Left ventricle myocardium inferior (tissue), 1 donor: Measurements from ENCODE around the gene GPRC5B. TPM values are rescaled to one million over a fixed set of nuclear protein-coding genes. Genes with fewer than 3 reads are reported as not detected.

ENCODE experiments used
- DNase-seq: peaks from one replicate; pipeline ENCODE4 v3.0.0-alpha.2; 2020
- H3K27ac ChIP-seq: fragments of 200-600 bp; replicated peaks from 2 replicates; pipeline ENCODE4 v1.8.0; 2021
- H3K27me3 ChIP-seq: fragments of 200-600 bp; 2 replicates; pipeline ENCODE4 v1.8.0; 2021; ENCODE audit warnings: low read depth
- H3K36me3 ChIP-seq: fragments of 200-600 bp; 2 replicates; pipeline ENCODE4 v1.8.0; 2021
- H3K4me1 ChIP-seq: fragments of 200-600 bp; 2 replicates; pipeline ENCODE4 v1.8.0; 2021
- H3K4me3 ChIP-seq: fragments of 200-600 bp; 2 replicates; pipeline ENCODE4 v1.8.0; 2021; ENCODE audit warnings: mild to moderate bottlenecking, moderate library complexity
- H3K9me3 ChIP-seq: fragments of 200-600 bp; replicated peaks from 2 replicates; pipeline ENCODE4 v1.8.0; 2021
- intact Hi-C: fragments of 100-400 bp; cut with micrococcal nuclease; formaldehyde crosslinking; loops from one replicate; pipeline ENCODE4 v1.11.0; 2022
- total RNA-seq: library from RNA; stranded (reverse); fragmentation: NEBNext Ultra II Directional; extraction: Animal tissue kit (Norgen Biotek cat#: 25700); gene quantifications from one replicate; pipeline ENCODE4 v1.2.1, GENCODE V29; 2021
- TF ChIP-seq, protein P1 (sequence below): fragments of 200-600 bp; IDR thresholded peaks from 2 replicates; pipeline ENCODE4 v1.8.0; 2021; ENCODE audit warnings: antibody characterized with exemption, mild to moderate bottlenecking, borderline replicate concordance
- donor health status: DM: no; HTN: yes; CAD: no; lungs with severe emphysema.

GPRC5B gene
- total RNA-seq, 1 donor from 2014 or later = 82.3 TPM

DNA sequence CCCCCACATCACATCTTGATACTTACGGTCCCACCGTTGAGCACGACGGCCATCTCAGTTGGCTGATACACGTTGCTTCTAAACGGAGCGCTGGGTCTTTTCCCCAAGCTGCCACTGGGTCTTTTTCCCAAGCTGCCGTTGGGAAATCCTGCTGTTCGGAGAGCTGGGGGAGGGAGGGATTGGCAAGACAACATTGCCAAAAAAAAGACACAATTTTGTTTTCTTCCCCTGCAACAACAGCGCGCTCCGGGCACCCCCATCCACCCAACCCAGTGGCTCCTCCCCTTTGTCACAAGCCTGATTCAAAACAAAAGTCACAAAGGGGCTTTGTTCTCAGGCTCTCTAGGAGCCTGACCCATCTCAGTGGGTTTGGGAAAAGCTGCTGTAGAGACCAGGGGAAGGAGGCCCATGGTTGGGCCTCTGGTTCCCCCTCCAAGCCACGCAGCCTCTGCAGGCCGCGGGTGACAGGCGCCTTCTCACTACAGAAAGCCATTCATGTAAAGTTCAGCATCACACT is 22.8 kb downstream of the GPRC5B start:
- H3K36me3 ChIP-seq = peaks cover 71% of the 10 kb centered on the region
- no peaks in the 10 kb centered on the region for H3K27me3 ChIP-seq
- intact Hi-C loops = no loop called here
- no peaks in the 10 kb centered on the region for H3K9me3 ChIP-seq
- TF ChIP-seq, protein P1, sequence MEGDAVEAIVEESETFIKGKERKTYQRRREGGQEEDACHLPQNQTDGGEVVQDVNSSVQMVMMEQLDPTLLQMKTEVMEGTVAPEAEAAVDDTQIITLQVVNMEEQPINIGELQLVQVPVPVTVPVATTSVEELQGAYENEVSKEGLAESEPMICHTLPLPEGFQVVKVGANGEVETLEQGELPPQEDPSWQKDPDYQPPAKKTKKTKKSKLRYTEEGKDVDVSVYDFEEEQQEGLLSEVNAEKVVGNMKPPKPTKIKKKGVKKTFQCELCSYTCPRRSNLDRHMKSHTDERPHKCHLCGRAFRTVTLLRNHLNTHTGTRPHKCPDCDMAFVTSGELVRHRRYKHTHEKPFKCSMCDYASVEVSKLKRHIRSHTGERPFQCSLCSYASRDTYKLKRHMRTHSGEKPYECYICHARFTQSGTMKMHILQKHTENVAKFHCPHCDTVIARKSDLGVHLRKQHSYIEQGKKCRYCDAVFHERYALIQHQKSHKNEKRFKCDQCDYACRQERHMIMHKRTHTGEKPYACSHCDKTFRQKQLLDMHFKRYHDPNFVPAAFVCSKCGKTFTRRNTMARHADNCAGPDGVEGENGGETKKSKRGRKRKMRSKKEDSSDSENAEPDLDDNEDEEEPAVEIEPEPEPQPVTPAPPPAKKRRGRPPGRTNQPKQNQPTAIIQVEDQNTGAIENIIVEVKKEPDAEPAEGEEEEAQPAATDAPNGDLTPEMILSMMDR = no peak
- peak overlapping the region; percentile 50 for H3K4me3 ChIP-seq
- H3K4me1 ChIP-seq = peaks cover 64% of the 10 kb centered on the region
- DNase-seq = no peak
- H3K27ac ChIP-seq = peak overlapping the region; percentile 55

DNA sequence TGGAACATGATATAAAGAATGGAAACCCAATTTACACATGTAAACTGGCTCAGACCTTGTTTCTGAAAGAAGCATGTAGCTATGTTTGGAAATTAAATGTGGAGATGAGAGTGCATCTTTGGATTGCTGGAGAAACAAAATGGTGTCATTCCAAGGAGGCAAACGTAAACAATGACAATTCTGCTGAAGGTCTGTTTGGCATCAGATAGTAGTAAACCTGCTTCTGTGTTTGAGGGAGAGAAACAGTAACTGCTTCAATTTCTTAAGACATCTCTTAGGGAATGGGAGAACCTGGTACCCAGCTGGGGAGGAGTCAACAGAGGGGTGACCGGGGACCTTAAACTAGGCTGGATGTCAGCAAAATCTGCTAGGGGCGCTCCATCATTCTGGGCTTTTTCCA is 23.5 kb downstream of the GPRC5B start:
- peaks cover 57% of the 10 kb centered on the region for H3K4me1 ChIP-seq
- H3K27ac ChIP-seq = peak overlapping the region; percentile 55
- no peak for DNase-seq
- TF ChIP-seq, protein P1 = no peak
- intact Hi-C loops = no loop called here
- peak overlapping the region; percentile 50 for H3K4me3 ChIP-seq
- no peaks in the 10 kb centered on the region for H3K27me3 ChIP-seq
- H3K9me3 ChIP-seq = no peaks in the 10 kb centered on the region
- peaks cover 71% of the 10 kb centered on the region for H3K36me3 ChIP-seq

DNA sequence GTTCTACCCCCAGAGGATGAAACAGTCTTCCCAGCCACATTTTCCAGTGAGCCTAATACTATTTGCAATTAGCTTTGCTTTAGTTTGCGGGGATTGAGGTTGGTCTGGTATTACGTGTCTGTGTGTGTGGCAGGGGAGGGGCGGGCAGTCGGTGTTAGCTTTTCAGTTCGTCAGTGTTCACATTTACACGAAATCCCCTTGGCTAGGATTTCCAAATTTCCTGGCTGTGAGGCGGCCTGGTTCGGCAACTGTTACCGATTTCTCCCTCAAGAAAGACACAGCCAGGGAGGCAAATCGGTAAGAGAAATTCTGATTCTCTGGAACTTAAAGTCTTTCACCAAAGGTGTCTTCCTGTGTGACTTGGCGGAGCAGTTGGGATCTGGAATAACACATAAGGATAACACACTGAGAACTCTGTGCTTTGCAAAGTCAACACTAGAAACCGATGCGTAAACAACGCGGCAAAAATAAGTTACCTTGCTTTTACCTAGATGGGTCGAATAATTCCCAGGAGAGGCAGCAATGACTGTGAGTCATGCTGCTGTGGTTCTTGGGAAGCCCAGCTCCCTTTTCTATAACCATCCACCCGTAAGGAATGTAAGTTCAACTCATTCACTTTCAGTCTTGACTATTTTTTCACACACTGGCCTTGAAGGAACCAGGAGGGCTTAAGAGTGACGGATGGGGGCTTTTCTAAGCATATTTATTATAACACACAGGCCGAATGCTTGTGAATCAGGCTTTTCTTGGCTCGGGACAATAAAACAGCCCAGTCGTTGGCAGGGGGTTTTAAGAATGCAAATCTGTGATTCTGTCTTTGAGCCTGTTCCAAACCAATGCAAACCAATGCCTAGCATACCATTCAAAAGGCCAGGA is 24.2 kb downstream of the GPRC5B start:
- H3K4me3 ChIP-seq = no peak overlapping the region
- H3K27ac ChIP-seq = no peak overlapping the region
- intact Hi-C loops = no loop called here
- no peaks in the 10 kb centered on the region for H3K9me3 ChIP-seq
- H3K36me3 ChIP-seq = peaks cover 71% of the 10 kb centered on the region
- H3K27me3 ChIP-seq = no peaks in the 10 kb centered on the region
- H3K4me1 ChIP-seq = peaks cover 50% of the 10 kb centered on the region
- TF ChIP-seq, protein P1 = no peak
- no peak for DNase-seq

DNA sequence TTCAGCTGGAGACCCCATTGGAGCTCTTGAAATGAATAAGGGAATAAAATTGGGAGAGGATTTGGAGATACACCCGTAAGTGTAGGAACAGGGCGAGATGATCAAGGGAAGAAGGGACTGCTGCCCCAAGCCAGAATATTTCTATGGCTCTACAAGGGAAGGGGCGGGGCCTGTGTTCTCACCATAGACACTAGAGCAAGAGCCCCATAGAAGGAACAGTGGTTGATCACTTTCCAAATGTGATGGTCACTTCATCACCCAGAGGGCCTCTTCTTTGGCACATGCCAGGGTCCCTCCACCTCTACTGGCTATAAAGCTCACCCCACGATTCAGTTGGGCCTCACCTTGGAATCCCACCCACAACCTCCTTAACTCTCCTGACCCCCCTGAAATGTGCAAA is 25.0 kb downstream of the GPRC5B start:
- DNase-seq = no peak
- H3K27ac ChIP-seq = no peak overlapping the region
- intact Hi-C loops = no loop called here
- no peaks in the 10 kb centered on the region for H3K27me3 ChIP-seq
- TF ChIP-seq, protein P1 = no peak
- H3K36me3 ChIP-seq = peaks cover 66% of the 10 kb centered on the region
- no peaks in the 10 kb centered on the region for H3K9me3 ChIP-seq
- peaks cover 42% of the 10 kb centered on the region for H3K4me1 ChIP-seq
- no peak overlapping the region for H3K4me3 ChIP-seq

DNA sequence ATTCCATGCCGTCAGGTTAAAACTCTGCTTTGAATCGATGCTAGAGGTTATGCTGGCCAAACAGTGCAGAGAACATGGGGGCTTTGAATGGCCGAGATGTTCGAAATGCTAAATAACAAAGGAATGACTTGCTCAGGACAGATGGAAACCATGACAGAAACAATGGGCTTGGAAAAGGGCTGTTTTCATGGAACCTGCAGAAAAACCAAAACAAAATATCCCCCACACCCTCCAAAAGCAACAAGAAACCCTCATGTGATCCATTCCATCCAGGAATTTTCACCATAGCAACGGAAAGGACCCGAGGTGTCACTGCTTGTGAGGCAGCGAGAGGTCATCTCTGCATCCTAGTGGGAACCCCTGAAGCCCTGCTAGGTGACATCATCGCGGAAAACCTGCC is 25.5 kb downstream of the GPRC5B start:
- Histone ChIP-seq H3K4me3 (no peak overlapping the region), H3K27ac (no peak overlapping the region), H3K36me3 (peaks cover 66% of the 10 kb centered on the region), H3K9me3 (no peaks in the 10 kb centered on the region), H3K27me3 (no peaks in the 10 kb centered on the region), H3K4me1 (peaks cover 38% of the 10 kb centered on the region)
- intact Hi-C loops = no loop called here
- DNase-seq = no peak
- TF ChIP-seq, protein P1 = no peak
